GM10266 (cell line): ENCODE results near the gene ZNF225.
A peak's percentile ranks its signal among the peaks of the same experiment; 100 is the strongest.

Experiments used
- DNase-seq: peaks from one replicate; pipeline ENCODE4 v3.0.0; 2012; ENCODE audit errors: extremely low spot score
- TF ChIP-seq, protein P1 (sequence below): IDR thresholded peaks from 2 replicates; pipeline ENCODE4 v1.5.1; 2012; ENCODE audit warnings: mild to moderate bottlenecking, low read depth; ENCODE audit not compliant: control insufficient read depth, insufficient read depth; ENCODE audit errors: missing control alignments

Gene ZNF225

DNA sequence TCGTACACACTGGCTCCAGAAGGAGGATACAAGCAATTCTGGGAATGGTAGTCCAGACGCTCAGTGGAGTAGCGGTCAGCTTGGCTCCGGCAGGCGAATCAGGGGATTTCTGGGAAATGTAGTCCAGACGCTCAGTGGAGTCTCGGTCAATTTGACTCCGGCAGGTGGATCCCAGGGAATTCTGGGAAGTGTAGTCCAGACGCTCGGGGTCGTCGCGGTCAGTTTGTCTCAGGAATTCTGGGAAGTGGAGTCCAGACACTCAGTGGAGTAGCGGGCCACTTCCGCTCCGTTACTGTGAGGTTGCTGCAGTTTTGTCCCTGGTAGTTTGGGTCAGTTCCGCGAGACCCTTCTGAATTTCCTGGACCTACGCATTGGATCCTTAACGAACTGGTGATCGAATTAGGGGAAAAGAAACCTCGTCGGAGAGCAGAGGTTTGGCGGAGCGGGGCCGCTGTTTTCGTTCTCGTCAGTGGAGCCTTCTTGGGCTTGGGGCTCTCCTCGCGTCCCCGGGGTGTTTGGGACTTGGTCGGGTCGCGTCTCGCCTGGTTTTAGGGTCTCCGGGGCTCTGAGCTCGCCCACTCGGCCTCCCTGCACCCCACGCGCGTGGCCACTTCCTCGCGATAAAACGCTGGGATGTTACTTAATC, at the start of gene ZNF225:
ZNF225 (plus strand) TSS at position 262 of the 646 bp plus-strand sequence. CDS start 2,429 bp downstream, outside the sequence.
- TF ChIP-seq, protein P1, sequence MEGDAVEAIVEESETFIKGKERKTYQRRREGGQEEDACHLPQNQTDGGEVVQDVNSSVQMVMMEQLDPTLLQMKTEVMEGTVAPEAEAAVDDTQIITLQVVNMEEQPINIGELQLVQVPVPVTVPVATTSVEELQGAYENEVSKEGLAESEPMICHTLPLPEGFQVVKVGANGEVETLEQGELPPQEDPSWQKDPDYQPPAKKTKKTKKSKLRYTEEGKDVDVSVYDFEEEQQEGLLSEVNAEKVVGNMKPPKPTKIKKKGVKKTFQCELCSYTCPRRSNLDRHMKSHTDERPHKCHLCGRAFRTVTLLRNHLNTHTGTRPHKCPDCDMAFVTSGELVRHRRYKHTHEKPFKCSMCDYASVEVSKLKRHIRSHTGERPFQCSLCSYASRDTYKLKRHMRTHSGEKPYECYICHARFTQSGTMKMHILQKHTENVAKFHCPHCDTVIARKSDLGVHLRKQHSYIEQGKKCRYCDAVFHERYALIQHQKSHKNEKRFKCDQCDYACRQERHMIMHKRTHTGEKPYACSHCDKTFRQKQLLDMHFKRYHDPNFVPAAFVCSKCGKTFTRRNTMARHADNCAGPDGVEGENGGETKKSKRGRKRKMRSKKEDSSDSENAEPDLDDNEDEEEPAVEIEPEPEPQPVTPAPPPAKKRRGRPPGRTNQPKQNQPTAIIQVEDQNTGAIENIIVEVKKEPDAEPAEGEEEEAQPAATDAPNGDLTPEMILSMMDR, result no peak
- DNase-seq, result peak; percentile 79

DNA sequence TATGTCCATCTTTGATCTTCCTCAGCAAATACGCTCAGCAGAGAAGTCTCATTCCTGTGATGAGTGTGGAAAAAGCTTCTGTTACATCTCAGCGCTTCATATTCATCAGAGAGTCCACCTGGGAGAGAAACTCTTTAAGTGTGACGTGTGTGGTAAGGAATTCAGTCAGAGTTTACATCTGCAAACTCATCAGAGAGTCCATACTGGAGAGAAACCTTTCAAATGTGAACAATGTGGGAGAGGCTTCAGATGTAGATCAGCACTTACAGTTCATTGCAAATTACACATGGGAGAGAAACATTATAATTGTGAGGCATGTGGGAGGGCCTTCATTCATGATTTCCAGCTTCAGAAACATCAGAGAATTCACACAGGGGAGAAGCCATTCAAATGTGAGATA, 46.9 kb upstream of the ZNF225 start:
- TF ChIP-seq, protein P1, result no peak
- DNase-seq, result no peak

DNA sequence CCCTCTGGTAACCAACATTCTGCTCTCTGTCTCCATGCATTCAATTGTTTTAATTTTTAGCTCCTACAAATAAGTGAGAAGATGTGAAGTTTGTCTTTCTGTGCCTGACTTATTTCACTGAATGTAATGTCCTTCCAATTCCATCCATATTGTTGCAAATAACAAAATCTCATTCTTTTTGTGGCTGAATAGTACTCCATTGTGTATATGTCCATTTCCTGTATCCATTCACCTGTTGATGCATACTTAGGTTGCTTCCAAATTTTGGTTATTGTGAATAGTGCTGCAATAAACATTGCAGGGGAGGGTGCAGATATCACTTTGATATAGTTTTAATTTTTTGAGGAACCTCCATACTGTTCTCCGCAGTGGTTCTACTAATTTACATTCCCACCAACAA, 43.8 kb upstream of the ZNF225 start:
- DNase-seq, result no peak
- TF ChIP-seq, protein P1, result no peak

DNA sequence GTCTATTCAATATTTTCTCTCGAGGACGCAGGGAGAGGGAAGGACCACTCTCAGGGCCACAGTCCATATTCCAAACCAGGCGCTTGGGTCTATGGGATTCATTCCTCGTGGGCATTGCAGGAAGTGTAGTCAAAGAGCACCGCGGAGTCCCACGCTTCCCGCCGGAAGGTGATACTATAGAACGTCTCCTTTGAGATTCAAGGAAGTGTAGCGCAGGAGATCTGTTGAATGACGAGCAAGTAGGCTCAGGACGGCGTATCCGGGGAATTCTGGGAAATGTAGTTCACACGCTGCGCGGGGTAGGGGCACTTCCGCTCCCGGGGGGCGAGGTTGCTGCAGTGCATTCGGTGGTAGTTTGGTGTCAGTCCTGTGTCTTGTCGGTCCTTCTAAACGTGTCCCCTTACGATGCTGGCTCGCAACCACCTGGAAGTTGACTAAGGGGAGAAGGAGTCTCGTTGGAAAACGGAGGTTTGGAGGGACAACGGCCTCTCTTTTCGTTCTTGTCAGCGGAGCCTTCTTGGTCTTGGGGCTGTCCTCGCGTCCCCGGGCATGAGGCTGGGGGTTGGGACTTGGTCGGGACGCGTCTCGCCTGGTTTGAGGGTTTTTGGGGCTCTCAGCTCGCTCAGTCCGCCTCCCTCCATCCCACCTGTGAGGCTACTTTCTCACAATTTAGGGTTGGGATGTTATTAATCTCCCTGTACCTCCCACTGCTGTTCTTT, 41.2 kb upstream of the ZNF225 start, which contains the start of gene ZNF284:
ZNF284 (plus strand) TSS at position 336 of the 719 bp plus-strand sequence. CDS start 4,231 bp downstream, outside the sequence.
- TF ChIP-seq, protein P1, result no peak
- DNase-seq, result peak; percentile 85

DNA sequence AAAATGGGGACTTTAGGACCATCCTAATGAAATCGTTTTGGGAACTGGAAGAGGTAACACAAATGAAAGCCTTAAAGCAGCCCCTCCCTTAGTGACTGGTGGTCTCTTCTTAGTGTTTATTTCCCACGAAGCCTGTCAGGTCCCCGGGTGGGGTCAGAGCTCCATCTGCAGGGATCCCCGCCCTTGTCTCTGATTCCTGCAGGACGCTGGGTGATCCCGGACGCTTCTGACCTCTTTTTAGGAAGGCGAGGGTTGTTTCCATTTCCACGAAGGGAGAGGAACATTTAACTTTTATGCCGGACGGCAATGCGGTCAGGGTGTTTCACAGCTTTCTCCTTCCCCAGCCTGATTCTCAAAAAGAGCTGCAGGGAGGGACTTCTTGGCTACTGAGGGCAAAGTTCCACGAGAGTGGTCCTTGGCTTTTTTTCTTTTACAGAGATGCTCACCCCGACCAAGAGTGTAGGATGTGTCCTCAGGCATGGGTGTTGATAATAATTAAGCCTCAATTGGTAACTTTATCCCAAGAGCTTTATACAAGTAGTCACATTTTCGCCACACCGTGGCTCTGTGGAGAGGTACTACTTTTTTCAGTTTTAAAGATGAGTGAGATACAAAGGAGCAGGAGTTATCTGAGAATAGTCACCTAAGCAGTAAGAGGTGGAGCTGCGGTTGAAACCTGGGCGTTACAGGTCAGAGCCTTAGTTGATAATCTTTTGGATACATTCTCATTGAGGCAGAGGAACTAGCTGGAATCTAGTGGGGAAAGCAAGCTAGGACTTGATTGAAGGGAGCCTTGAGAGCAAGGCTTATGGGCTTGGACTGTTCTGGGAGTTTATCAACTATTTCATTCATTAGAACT, 40.4 kb upstream of the ZNF225 start:
- no peak for DNase-seq
- TF ChIP-seq, protein P1, result peak; percentile 26

DNA sequence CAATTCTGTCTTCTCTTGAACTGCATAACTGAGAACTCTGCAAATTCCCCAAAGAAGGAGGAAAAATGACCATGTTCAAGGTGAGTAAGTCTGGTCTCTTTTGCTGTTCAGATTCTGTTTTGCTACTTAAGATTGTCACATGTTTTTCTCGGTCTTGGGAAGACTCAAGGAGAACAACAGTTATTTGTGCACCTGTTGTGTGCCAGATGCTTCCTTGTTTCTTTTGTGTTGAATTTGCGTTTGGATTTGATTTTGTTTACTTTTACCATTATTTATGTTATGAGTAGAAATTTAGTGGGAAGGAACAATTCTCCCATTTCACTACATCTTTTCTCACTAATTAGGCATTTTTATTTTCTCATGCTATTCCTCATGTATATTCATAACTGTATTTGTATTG, 36.9 kb upstream of the ZNF225 start:
- TF ChIP-seq, protein P1, result no peak
- DNase-seq, result no peak
